HG02763 (cell line): ENCODE data around the gene NIT1.
A peak's percentile ranks its signal among the peaks of the same experiment; 100 is the strongest.
"Not testable (repeated sequence)": the region's sequence is repeated elsewhere in the genome, so short reads cannot be mapped to it uniquely, and the experiment has no call there.

Source experiments
- ATAC-seq: cut with Tn5 transposase; IDR thresholded peaks from one replicate; pipeline ENCODE4 v1.9.1; 2021; ENCODE audit warnings: mild to moderate bottlenecking, moderate library complexity; ENCODE audit not compliant: unreplicated experiment

The NIT1 gene

GRCh38 chr1:161111527-161111926 is 6.4 kb upstream of the NIT1 start:
- no peak for ATAC-seq

DNA sequence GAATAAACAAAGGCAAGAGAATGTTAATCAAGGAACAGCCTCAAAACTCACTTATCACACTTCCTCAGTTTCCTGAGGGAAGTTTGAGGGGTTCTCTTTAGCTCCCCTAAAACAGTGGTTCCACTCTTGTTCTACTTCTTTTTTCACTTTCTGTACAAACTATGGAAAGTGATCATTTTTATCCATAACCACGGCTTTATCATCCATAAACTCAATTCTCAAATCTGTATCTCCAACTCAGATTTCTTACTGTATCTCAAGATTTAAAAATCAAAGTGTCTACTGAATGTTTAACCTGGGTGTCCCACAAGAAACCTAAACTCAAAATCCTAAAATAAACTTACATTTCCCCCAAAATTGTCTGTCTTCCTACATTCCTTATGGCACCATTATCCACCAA is 4.0 kb upstream of the NIT1 start:
- no peak for ATAC-seq

DNA sequence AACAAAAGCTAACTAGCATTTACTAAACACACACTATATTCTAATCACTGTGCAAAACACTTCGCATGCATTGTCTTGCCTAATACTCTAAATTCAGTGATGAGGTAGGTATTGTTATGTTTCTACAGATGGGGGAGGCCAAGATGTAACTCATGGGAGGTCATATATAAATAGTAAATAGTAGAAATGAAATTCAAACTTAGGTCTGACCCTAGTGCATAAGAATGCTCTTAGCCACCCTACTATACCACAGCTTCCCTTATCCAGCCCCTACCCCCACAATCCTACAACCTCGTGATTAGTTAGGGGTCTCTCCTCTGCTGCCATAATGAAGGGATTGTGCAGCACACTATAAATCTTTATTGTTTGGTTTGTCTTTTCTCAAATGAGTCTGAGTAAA is 3.3 kb upstream of the NIT1 start:
- no peak for ATAC-seq

- ATAC-seq: no peak
These were observed 2.7 kb upstream of the NIT1 start for GRCh38 chr1:161115132-161115711.

GRCh38 chr1:161115961-161116360 is 1.9 kb upstream of the NIT1 start:
- ATAC-seq: not testable (repeated sequence)

DNA sequence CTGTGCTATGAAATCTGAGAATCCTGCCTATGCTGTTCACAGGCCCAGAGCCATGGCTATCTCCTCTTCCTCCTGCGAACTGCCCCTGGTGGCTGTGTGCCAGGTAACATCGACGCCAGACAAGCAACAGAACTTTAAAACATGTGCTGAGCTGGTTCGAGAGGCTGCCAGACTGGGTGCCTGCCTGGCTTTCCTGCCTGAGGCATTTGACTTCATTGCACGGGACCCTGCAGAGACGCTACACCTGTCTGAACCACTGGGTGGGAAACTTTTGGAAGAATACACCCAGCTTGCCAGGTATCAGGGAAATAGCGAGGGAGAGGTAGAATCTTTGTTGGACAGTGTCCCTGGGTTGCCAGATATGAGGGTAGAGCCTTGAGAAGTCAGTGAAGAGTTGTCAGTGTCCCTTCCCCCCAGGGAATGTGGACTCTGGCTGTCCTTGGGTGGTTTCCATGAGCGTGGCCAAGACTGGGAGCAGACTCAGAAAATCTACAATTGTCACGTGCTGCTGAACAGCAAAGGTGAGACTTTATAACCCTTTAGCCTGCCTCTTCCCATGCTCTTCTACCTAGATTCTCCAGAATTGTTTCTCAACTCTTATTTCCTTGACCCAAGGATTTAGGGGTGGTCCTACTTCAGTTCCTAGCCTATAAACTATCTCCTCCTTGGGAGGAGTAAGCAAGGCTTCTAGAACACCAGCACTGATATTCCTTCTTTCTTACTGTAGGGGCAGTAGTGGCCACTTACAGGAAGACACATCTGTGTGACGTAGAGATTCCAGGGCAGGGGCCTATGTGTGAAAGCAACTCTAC is 1.4 kb downstream of the NIT1 start:
- no peak for ATAC-seq

- ATAC-seq: no peak
These were observed 3.2 kb downstream of the NIT1 start for GRCh38 chr1:161121042-161121650.

- ATAC-seq: no peak
These were observed 3.9 kb downstream of the NIT1 start for GRCh38 chr1:161121834-161122233.

DNA sequence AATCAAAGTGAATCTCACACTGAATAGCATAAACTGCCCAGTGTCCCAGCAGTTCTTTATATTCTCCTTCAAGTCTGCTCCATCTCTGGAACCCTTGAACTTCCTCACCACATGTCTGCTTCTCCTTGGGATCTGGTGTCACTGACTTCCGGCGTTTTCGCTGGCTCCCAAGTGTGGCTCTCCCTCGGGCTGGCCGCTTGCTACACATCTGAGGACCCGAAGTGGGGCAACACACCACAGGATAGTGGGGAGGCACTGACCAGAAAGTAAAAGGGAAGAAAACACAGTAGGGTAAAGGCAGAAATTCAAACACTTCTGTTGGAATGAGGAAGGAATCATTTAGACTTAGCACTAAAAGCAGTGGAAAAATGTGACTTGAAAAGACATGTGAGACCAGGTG is 5.1 kb downstream of the NIT1 start:
- ATAC-seq: no peak

GRCh38 chr1:161127649-161128048 is 9.7 kb downstream of the NIT1 start:
- ATAC-seq: no peak

DNA sequence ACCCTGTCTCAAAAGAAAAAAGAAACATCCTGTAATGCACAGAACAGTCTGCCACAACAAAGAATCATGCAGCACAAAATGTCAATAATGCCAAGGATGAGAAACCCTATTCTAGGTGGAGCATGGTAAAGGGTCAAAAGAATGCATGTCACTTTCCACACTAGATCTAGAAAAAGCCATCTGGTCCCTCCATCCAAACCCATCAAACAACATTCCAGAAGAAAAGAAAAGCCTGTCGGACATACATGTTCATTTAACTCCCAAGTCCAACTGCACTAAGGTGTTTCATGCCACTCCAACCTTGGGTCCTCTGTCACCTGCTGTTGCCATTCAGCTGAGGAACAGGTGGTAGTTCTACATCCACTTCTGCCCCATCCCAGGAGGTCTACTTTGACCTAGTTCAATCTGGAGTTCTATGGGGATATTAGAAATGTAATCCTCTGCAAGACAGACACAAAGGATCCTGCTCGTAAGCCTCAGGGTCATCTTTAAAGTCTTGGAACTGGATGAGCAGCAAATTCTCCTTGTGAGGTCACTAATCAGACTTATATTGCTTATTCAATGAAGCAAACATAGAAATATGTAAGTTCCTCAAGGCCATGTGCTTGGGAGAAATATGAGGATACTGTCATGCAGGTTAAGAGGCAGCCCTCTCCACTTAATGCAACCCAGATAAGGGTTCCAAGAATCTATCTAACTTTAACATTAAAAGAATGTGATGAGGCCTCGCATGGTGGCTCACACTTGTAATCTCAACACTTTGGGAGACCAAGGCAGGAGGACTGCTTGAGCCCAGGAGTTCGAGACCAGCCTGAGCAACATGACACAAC is 10.9 kb downstream of the NIT1 start:
- no peak for ATAC-seq

- no peak for ATAC-seq
These were observed 12.4 kb downstream of the NIT1 start for GRCh38 chr1:161130266-161130665.

- ATAC-seq: no peak
These were observed 13.9 kb downstream of the NIT1 start for GRCh38 chr1:161131523-161132409.

DNA sequence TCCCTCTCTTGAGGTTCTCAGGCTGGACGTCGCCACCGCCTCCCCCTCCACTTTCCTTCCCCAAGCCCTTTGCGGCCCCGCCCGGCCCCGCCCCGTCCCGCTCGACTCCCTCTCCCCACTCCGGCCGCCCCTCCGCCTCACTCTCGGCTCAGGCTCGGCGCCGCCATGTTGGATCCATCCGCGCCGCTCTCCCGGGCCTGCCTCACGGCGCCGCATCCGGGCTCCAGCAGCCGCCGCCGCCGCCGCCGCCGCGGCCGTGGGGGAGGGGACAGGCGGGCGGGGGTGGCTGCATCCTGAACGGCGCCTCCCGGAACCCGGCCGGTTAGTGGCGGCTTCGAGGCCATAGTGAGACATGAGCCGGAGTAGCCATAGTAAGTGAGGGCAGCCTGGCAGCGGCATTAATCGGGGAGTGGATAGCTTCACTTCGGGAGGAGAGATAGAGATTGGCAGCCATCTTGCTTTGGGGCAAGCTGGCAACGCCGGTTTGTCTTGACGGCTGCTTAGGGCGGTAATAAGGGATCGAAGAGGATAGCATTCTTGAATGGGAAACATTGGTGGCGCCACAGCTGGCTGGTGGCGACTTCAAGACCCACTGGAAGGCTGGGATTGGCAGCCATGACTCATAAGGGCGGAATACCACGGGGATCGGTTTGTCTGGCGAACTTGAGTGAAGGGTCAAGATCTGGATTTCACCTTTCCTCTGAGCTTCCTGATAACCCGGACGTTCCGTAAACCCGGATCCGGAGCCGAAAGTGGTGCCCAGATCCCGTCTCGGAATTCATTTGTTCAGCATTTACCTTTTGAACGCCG is 14.7 kb downstream of the NIT1 start, which contains the start of gene DEDD:
DEDD (minus strand) TSS at position 258 of the 810 bp plus-strand sequence. CDS start 8,205 bp downstream, outside the sequence.
- peak; percentile 93 for ATAC-seq

GRCh38 chr1:161133220-161133740 is 15.4 kb downstream of the NIT1 start:
- no peak for ATAC-seq

DNA sequence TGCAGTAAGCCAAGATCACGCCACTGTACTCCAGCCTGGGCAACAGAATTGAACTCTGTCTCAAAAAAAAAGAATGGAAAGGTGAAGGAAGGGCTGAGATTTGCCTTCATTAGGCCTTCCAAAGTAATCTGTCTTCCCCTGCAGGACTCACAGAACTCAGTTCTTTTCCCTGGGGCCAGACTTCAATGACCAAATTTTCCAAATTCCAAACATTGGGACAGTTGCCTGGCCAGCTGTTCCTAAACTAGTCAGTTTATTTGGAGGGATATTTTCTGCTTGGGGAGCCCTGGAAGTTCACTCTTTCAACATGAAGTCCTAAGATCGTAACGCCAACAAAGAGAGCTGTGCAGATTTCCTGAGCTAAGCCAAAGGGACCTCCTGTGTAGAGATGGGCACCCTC is 20.0 kb downstream of the NIT1 start:
- ATAC-seq: no peak

- no peak for ATAC-seq
These were observed 20.5 kb downstream of the NIT1 start for GRCh38 chr1:161138431-161138830.

GRCh38 chr1:161139766-161140165 is 21.9 kb downstream of the NIT1 start:
- no peak for ATAC-seq

DNA sequence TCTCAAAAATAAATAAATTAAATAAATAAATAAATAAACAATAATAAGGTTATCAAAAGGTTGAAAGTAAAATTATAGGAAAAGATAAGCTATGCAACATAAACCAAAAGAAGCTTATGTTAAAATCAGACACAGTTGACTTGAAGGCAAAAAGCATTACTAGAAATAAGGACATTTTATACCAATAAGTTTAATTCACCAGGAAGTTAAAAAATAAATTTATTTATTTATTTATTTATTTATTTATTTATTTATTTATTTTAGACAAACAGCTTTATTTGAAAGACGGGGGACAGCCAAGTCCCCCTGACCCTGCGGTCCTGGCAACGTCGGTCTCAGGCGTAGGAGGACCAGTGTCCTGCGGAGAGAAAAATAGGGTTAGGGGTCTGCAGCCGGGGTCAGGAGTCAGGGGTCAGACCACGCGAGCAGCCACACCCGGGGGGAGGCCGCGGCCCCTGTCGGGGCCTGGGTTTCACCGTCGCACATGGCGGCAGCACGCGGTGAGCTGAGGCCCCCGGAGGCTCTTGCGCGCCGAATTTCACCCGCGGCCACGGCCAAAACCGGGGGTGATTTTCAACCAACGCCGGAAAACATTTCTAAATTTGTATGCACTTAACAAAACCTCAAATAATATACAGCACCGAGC is 23.0 kb downstream of the NIT1 start:
- no peak for ATAC-seq
